OCI-LY3 (cell line): Measurements from ENCODE around the gene SDK1.

Experiments
- H2AFZ ChIP-seq: fragments of 200-600, 300-600 bp; shearing (Covaris generic); 2 replicates; pipeline ENCODE4 v1.6.0; 2014; ENCODE audit warnings: antibody characterized with exemption, low read depth, low read length
- H3K27ac ChIP-seq: fragments of 200-600, 300-600 bp; sonication (generic); 2 replicates; pipeline ENCODE4 v1.5.1; 2014; ENCODE audit warnings: mild to moderate bottlenecking, low read length, moderate library complexity, mixed read lengths
- H3K27me3 ChIP-seq: fragments of 200-600, 300-600 bp; sonication (generic); 2 replicates; pipeline ENCODE4 v1.6.1; 2014; ENCODE audit warnings: low read depth, low read length, mixed read lengths
- H3K36me3 ChIP-seq: fragments of 200-600, 300-600 bp; sonication (generic); replicated peaks from 2 replicates; pipeline ENCODE3; 2014; ENCODE audit warnings: low read depth, low read length, mixed read lengths
- H3K4me1 ChIP-seq: fragments of 300-600, 200-600 bp; sonication (generic); 2 replicates; pipeline ENCODE4 v1.6.1; 2014; ENCODE audit warnings: low read length, mixed read lengths
- H3K4me2 ChIP-seq: fragments of 200-600, 300-600 bp; sonication (generic); 2 replicates; pipeline ENCODE4 v1.6.1; 2014; ENCODE audit warnings: low read length, mixed read lengths
- H3K4me3 ChIP-seq: fragments of 300-600, 200-600 bp; sonication (generic); 2 replicates; pipeline ENCODE4 v1.5.1; 2014; ENCODE audit warnings: antibody characterized with exemption, mild to moderate bottlenecking, low read length, moderate library complexity
- H3K79me2 ChIP-seq: fragments of 300-600, 200-600 bp; shearing (Covaris generic); 2 replicates; pipeline ENCODE4 v1.6.1; 2014; ENCODE audit warnings: mild to moderate bottlenecking, low read length, mixed read lengths
- H3K9ac ChIP-seq: fragments of 300-600, 200-600 bp; shearing (Covaris generic); 2 replicates; pipeline ENCODE4 v1.6.0; 2014; ENCODE audit warnings: mild to moderate bottlenecking, low read length, moderate library complexity
- H3K9me3 ChIP-seq: fragments of 200-600, 300-600 bp; shearing (Covaris generic); 2 replicates; pipeline ENCODE4 v1.6.1; 2014; ENCODE audit warnings: low read length, mixed read lengths; ENCODE audit not compliant: insufficient read depth
- H4K20me1 ChIP-seq: fragments of 200-600, 300-600 bp; sonication (generic); 2 replicates; pipeline ENCODE4 v1.6.1; 2016; ENCODE audit warnings: low read length, mixed read lengths; ENCODE audit not compliant: insufficient read depth
- CTCF ChIP-seq: fragments of 200-600, 300-600 bp; sonication (generic); IDR thresholded peaks from 2 replicates; pipeline ENCODE4 v1.5.1; 2014; ENCODE audit warnings: antibody characterized with exemption, low read length, low read depth
- EZH2phosphoT487 ChIP-seq: fragments of 200-600 bp; shearing (Covaris generic); IDR thresholded peaks from 2 replicates; pipeline ENCODE4 v1.6.1; 2018; ENCODE audit warnings: antibody characterized with exemption, mixed run types, low read depth

Gene SDK1

GRCh38 chr7:3887096-3887690 is 586.1 kb downstream of the SDK1 start:
- Histone ChIP-seq H3K27ac (no peak overlapping the region), H3K36me3 (no peaks in the 10 kb centered on the region), H4K20me1 (no peaks in the 10 kb centered on the region), H3K9ac (no peak overlapping the region), H3K79me2 (no peaks in the 10 kb centered on the region), H3K27me3 (no peaks in the 10 kb centered on the region), H3K4me2 (no peak overlapping the region), H3K9me3 (no peaks in the 10 kb centered on the region), H3K4me1 (no peaks in the 10 kb centered on the region), H2AFZ (no peak overlapping the region), H3K4me3 (no peak overlapping the region)
- TF ChIP-seq EZH2phosphoT487 (no peak), CTCF (no peak)

GRCh38 chr7:3888096-3888495 is 587.0 kb downstream of the SDK1 start:
- H3K9me3 ChIP-seq: no peaks in the 10 kb centered on the region
- H3K27me3 ChIP-seq: no peaks in the 10 kb centered on the region
- no peaks in the 10 kb centered on the region for H3K79me2 ChIP-seq
- no peak overlapping the region for H3K4me2 ChIP-seq
- no peak for TF ChIP-seq CTCF
- H3K9ac ChIP-seq: no peak overlapping the region
- H3K36me3 ChIP-seq: no peaks in the 10 kb centered on the region
- H4K20me1 ChIP-seq: no peaks in the 10 kb centered on the region
- H3K4me3 ChIP-seq: no peak overlapping the region
- H2AFZ ChIP-seq: no peak overlapping the region
- no peaks in the 10 kb centered on the region for H3K4me1 ChIP-seq
- H3K27ac ChIP-seq: no peak overlapping the region

- H3K4me3 ChIP-seq: no peak overlapping the region
- no peaks in the 10 kb centered on the region for H3K36me3 ChIP-seq
- no peaks in the 10 kb centered on the region for H3K79me2 ChIP-seq
- no peaks in the 10 kb centered on the region for H4K20me1 ChIP-seq
- no peak overlapping the region for H2AFZ ChIP-seq
- no peaks in the 10 kb centered on the region for H3K4me1 ChIP-seq
- no peak overlapping the region for H3K9ac ChIP-seq
- no peaks in the 10 kb centered on the region for H3K27me3 ChIP-seq
- H3K9me3 ChIP-seq: no peaks in the 10 kb centered on the region
- TF ChIP-seq EZH2phosphoT487: no peak
- no peak for TF ChIP-seq CTCF
- H3K27ac ChIP-seq: no peak overlapping the region
- no peak overlapping the region for H3K4me2 ChIP-seq
Observed at GRCh38 chr7:3892157-3892556, 591.1 kb downstream of the SDK1 start.

GRCh38 chr7:3892686-3893085 is 591.6 kb downstream of the SDK1 start:
- Histone ChIP-seq H3K27ac (no peak overlapping the region), H3K9ac (no peak overlapping the region), H3K9me3 (no peaks in the 10 kb centered on the region), H3K36me3 (no peaks in the 10 kb centered on the region), H3K79me2 (no peaks in the 10 kb centered on the region), H4K20me1 (no peaks in the 10 kb centered on the region), H3K4me1 (no peaks in the 10 kb centered on the region), H2AFZ (no peak overlapping the region), H3K4me2 (no peak overlapping the region), H3K4me3 (no peak overlapping the region), H3K27me3 (no peaks in the 10 kb centered on the region)
- TF ChIP-seq EZH2phosphoT487 (no peak), CTCF (no peak)
